Measurements from ENCODE around the gene KDM4B. TPM values are rescaled to one million over a fixed set of nuclear protein-coding genes. Genes with fewer than 3 reads are reported as not detected.

The KDM4B gene
- total RNA-seq, 1 experiment from 2014 or later, result 35.9 TPM

DNA sequence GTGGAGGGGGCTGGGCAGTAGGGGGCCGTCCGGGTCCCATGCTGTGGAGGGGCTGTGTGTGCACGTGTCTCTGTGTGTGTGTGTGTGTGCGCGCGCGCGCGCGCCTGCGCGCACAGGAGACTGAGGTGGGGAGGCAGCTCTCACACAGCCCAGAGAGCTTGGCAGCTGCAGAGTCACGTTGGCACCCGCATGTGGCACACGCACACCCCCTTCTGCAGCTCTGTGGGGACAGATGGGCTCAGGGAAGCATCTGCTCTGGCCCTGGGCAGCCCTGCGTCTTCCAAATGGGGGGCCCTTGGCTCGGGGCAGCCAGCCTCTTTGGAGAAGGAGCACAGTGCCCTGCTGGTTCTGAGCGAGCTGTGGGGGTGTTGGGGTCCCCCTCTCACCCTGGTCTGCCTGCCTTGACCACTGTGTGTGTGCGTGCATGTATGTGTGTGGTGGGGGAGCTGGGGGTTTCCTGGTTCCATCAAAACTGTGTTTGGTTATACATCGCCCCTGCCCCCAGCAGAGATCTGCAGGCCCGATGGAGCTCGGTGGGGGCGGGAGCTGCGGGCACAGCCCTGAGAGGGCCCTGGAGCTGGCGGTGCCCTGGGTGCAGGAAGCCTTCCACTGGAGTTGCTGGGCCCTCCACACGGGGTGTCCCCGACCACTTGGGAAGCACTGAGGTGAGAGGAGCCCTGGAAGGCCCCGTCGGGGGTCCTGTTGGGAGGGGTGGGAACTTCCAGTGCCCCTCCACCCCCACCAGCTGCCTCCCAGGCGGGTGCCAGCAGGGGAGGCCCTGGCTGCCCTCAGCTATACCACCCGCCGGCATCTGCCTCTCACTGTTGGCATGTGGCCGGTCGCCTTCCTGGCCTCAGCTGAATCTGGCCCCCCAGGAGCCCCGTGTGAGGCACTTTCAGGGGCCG is 67.1 kb downstream of the KDM4B start:
- Histone ChIP-seq H4K20me1 (ENCODE audit: insufficient read depth) (no peaks in the 10 kb centered on the region), H3K27me3 (ENCODE audit: insufficient read depth, low read length) (no peaks in the 10 kb centered on the region), H3K4me3 (replicated peaks in 1 of 2; ENCODE audit: low read depth in 1 of 2, low read length in 2 of 2) (no peak overlapping the region), H3K36me3 (ENCODE audit: control insufficient read depth in 1 of 2, insufficient read depth in 2 of 2, low read length in 2 of 2) (peaks cover 0 to 6% of the 10 kb centered on the region in 2 experiments; a peak in 3 of 4 replicates), H2AFZ (ENCODE audit: low read depth, low read length, poor library complexity, severe bottlenecking) (no peak overlapping the region), H3K9me2 (ENCODE audit: insufficient read depth) (no peaks in the 10 kb centered on the region), H3K79me2 (ENCODE audit: insufficient read depth, low read length) (peaks cover 9% of the 10 kb centered on the region; the same call in 1 of the 2 replicates), H3K9ac (ENCODE audit: low read length) (no peak overlapping the region), H3K9me3 (ENCODE audit: control insufficient read depth in 1 of 2, insufficient read depth in 1 of 2, low read depth in 1 of 2, low read length in 2 of 2) (no peaks in the 10 kb centered on the region), H3K4me1 (ENCODE audit: control insufficient read depth in 1 of 2, insufficient read depth in 2 of 2, low read length in 2 of 2) (peaks cover 0 to 28% of the 10 kb centered on the region in 2 experiments; a peak in 3 of 4 replicates), H3K4me2 (ENCODE audit: low read length) (no peak overlapping the region), H3K27ac (ENCODE audit: low read depth, low read length) (no peak overlapping the region)
- ATAC-seq (no peak), DNase-seq (ENCODE audit: low read depth, low spot score) (no peak)
- intact Hi-C loops (cut with micrococcal nuclease), result loop anchor here (10.0 kb wide), 1 partner anchor 121 kb away; no protein-coding TSS in a partner anchor
- ChIA-PET CTCF (interaction anchor here (1.0 to 1.4 kb wide), 2 partner anchors 163 to 227 kb away, joined by 3 to 4 read pairs; no protein-coding TSS in a partner anchor), POLR2A (no interaction called here), RAD21 (ENCODE audit: low non-redundant PET in 1 of 2, low total read pairs in 2 of 2, uncharacterized antibody in 2 of 2, unreplicated experiment in 2 of 2) (no interaction called here)
- no TSS peak for BruUV-seq (replicated peaks)
- no peak for TF ChIP-seq FOSL1 (IDR thresholded peaks at IDR 0.05; ENCODE audit: low read depth)
- no peak for TF ChIP-seq SIN3A (IDR thresholded peaks at IDR 0.05; ENCODE audit: low read depth)
- TF ChIP-seq, protein P1, sequence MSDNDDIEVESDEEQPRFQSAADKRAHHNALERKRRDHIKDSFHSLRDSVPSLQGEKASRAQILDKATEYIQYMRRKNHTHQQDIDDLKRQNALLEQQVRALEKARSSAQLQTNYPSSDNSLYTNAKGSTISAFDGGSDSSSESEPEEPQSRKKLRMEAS (IDR thresholded peaks at IDR 0.05), result no peak
- no peak for TF ChIP-seq TCF7L2 (IDR thresholded peaks at IDR 0.05; ENCODE audit: borderline replicate concordance, extremely low read depth, insufficient read depth, insufficient read length)
- no peak for TF ChIP-seq EZH2 (IDR thresholded peaks at IDR 0.05)
- no peak for TF ChIP-seq ZBTB33 (IDR thresholded peaks at IDR 0.05; ENCODE audit: extremely low read depth, insufficient replicate concordance, low read length)
- no peak for TF ChIP-seq SP1 (IDR thresholded peaks at IDR 0.05; ENCODE audit: low read depth)

Measured in HCT116 (cell line).